ENCODE data around the gene SIK1.

- TF ChIP-seq CTCF (IDR thresholded peaks at IDR 0.05) (no peak), POLR2A (IDR thresholded peaks at IDR 0.05) (no peak)
These were observed 53.3 kb downstream of the SIK1 start for GRCh38 chr21:43373362-43374227.
